ENCODE data around the gene STK25. TPM values are rescaled to one million over a fixed set of nuclear protein-coding genes. Genes with fewer than 3 reads are reported as not detected.
A peak's percentile ranks its signal among the peaks of the same experiment; 100 is the strongest.

STK25 gene
- 361 and 435 TPM in 2 replicates for total RNA-seq (2014; rRNA removed)
- polyA plus RNA-seq (2012), result 227 TPM

- peak; percentile 98 for DNase-seq (ENCODE audit: low read depth)
Measured at GRCh38 chr2:241508240-241509154, at the start of gene STK25. Gene STK25, minus strand, starts transcription at chr2:241508584. Its CDS starts 549 bp downstream, at chr2:241508035.

GRCh38 chr2:241556746-241557145, 48.4 kb upstream of the STK25 start:
- no peak for DNase-seq (ENCODE audit: low read depth)

- DNase-seq (ENCODE audit: low read depth), result no peak
Measured at GRCh38 chr2:241555711-241556110, 47.3 kb upstream of the STK25 start.

GRCh38 chr2:241554610-241555322, 46.4 kb upstream of the STK25 start:
- no peak for DNase-seq (ENCODE audit: low read depth)

GRCh38 chr2:241553981-241554380, 45.6 kb upstream of the STK25 start:
- DNase-seq (ENCODE audit: low read depth), result no peak

GRCh38 chr2:241553512-241553830, 45.1 kb upstream of the STK25 start:
- no peak for DNase-seq (ENCODE audit: low read depth)

- no peak for DNase-seq (ENCODE audit: low read depth)
Measured at GRCh38 chr2:241551998-241552737, 43.8 kb upstream of the STK25 start.

GRCh38 chr2:241551599-241551997, 43.2 kb upstream of the STK25 start:
- no peak for DNase-seq (ENCODE audit: low read depth)

- no peak for DNase-seq (ENCODE audit: low read depth)
Measured at GRCh38 chr2:241550616-241551580, 42.5 kb upstream of the STK25 start.

- DNase-seq (ENCODE audit: low read depth), result no peak
Measured at GRCh38 chr2:241548451-241548835, 40.1 kb upstream of the STK25 start.

GRCh38 chr2:241547781-241548450, 39.5 kb upstream of the STK25 start:
- DNase-seq (ENCODE audit: low read depth), result no peak

GRCh38 chr2:241546771-241547498, 38.6 kb upstream of the STK25 start:
- peak; percentile 98 for DNase-seq (ENCODE audit: low read depth)

GRCh38 chr2:241545523-241546473, 37.4 kb upstream of the STK25 start:
- peak; percentile 32 for DNase-seq (ENCODE audit: low read depth)

GRCh38 chr2:241545106-241545505, 36.7 kb upstream of the STK25 start:
- peak; percentile 75 for DNase-seq (ENCODE audit: low read depth)

GRCh38 chr2:241542278-241542605, 33.9 kb upstream of the STK25 start:
- DNase-seq (ENCODE audit: low read depth), result no peak

GRCh38 chr2:241541564-241542277, 33.3 kb upstream of the STK25 start:
- no peak for DNase-seq (ENCODE audit: low read depth)

- peak; percentile 59 for DNase-seq (ENCODE audit: low read depth)
Measured at GRCh38 chr2:241540771-241541561, 32.6 kb upstream of the STK25 start.
